Heart left ventricle (tissue), 16 donors: ENCODE data around the gene CCDC93. TPM values are rescaled to one million over a fixed set of nuclear protein-coding genes. Genes with fewer than 3 reads are reported as not detected.
A peak's percentile ranks its signal among the peaks of the same experiment; 100 is the strongest.

Source experiments
- ATAC-seq, 4 donors: fragments of 200-7000 bp; cut with Tn5 transposase; one replicate each; pipeline ENCODE4 v1.9.1; 2020 to 2022; ENCODE audit warnings: moderate library complexity in 4 of 4, mild to moderate bottlenecking in 3 of 4, moderate number of reproducible peaks in 1 of 4
- DNase-seq, 5 donors: peaks; one replicate each; pipeline ENCODE4 v3.0.0-alpha.2; 2020
- H3K27ac ChIP-seq, 12 donors: fragments of 200-600 bp; sonication (generic) in 4 of 12; one replicate each; pipeline versions ENCODE4 v1.5.0 to v1.8.0; 2016 to 2022; ENCODE audit warnings: mild to moderate bottlenecking in 2 of 12
- H3K27me3 ChIP-seq, 9 donors: fragments of 200-600 bp; sonication (generic) in 2 of 9; one replicate each; pipeline versions ENCODE4 v1.5.1 to v1.8.0; 2016 to 2022; ENCODE audit warnings: mild to moderate bottlenecking in 3 of 9
- H3K36me3 ChIP-seq, 9 donors: fragments of 200-600 bp; sonication (generic) in 2 of 9; one replicate each; pipeline versions ENCODE4 v1.5.0 to v1.8.0; 2018 to 2022; ENCODE audit warnings: mild to moderate bottlenecking in 2 of 9
- H3K4me1 ChIP-seq, 12 donors: fragments of 200-600 bp; sonication (generic) in 4 of 12; one replicate each; pipeline versions ENCODE4 v1.5.0 to v1.8.0; 2016 to 2022; ENCODE audit warnings: mild to moderate bottlenecking in 3 of 12
- H3K4me3 ChIP-seq, 12 donors: fragments of 200-600 bp; sonication (generic) in 4 of 12; one replicate each; pipeline versions ENCODE4 v1.5.0 to v1.8.0; 2017 to 2022; ENCODE audit warnings: mild to moderate bottlenecking in 9 of 12, moderate library complexity in 4 of 12
- H3K9me3 ChIP-seq, 12 donors: fragments of 200-600 bp; sonication (generic) in 4 of 12; one replicate each; pipeline versions ENCODE4 v1.5.0 to v1.8.0; 2016 to 2022; ENCODE audit warnings: mild to moderate bottlenecking in 1 of 12
- CTCF ChIP-seq, 12 donors: fragments of 200-600 bp; sonication (generic) in 4 of 12; IDR thresholded peaks; one replicate each; pipeline versions ENCODE4 v1.5.0 to v1.8.0; 2018 to 2022; ENCODE audit warnings: antibody characterized with exemption in 12 of 12, mild to moderate bottlenecking in 5 of 12
- POLR2A ChIP-seq, 2 donors: fragments of 450-650 bp; IDR thresholded peaks; one replicate each; pipeline ENCODE4 v1.6.1; 2017; ENCODE audit warnings: antibody characterized with exemption in 2 of 2, mild to moderate bottlenecking in 2 of 2, moderate library complexity in 2 of 2
- WGBS, 4 donors: extraction: QIAGEN DNeasy Blood & Tissue Kit in 2 of 4; methylation state at CpG; one replicate each; pipeline versions ENCODE4 v1.1.5 to v1.1.7; 2013 to 2018; 5-methylcytosine and 5-hydroxymethylcytosine counted together
- intact Hi-C, 10 donors: fragments of 100-400 bp; cut with DNase I; formaldehyde crosslinking; loops; one replicate each; pipeline versions ENCODE4 v1.11.1 to v1.14.2; 2022
- polyA plus RNA-seq, 2 donors: library from polyadenylated mRNA; stranded (reverse); fragments of 200-250 nt; gene quantifications; one replicate each; pipeline ENCODE4 v1.2.3, GENCODE V29; 2013
- total RNA-seq, 9 donors: library from RNA; depleted of rRNA in 2 of 9; stranded (reverse); fragments of >200 nt in 2 of 9; fragmentation: NEBNext Ultra II Directional in 3 of 9; extraction: Animal tissue kit (Norgen Biotek cat#: 25700) in 3 of 9; gene quantifications; one replicate each; pipeline versions ENCODE4 v1.1.0 to v1.2.4, GENCODE V29; 2016 to 2023
- donor health status: ischemic (EF 13 %, LVEDD 7.1; RV severe dilation, severe dysfunction).
- donor health status: healthy with polysubstance abuse.
- donor health status: DM: no; HTN: yes; CAD: no.
- donor health status: DM: no; HTN: no; CAD: no.
- donor health status: ischemic (EF 25% LVEDD 6.9; RV normal size, moderate dysfunction).
- donor health status: ischemic (EF 25% LVEDD 5.7; RV mildly dilated, moderate dysfunction).
- donor health status: healthy.
- donor health status: DM: yes; HTN: yes; CAD: no.
- donor health status: ischemic (EF 35%, LVEDD 5.7; RV mildly dilated, moderate dysfunction).
- donor health status: nonischemic (EF 11% LVEDD 7.7; RV severe dilation, severe dysfunction).
- donor health status: DM: yes; HTN: yes; CAD: no.
- donor health status: PGD.
- donor health status: ischemic (EF 29% LVEDD 5.4; RV normal size, mild dysfunction).
- donor health status: nonischemic (EF 23%, LVEDD 6.1; RV moderate dilation, normal function).

Gene CCDC93
- total and polyA plus RNA-seq, 11 donors, result 11.0 to 47.6 (median 31.8) TPM

- DNase-seq (peak in 1 of 5 donors; percentile 25), ATAC-seq (peak in 3 of 4 donors; percentile 43 to 87 (median 53))
- intact Hi-C loops, result loop anchor here in 1 of 10 donors (10.0 kb wide), 1 partner anchor 129 kb away; no protein-coding TSS in a partner anchor
- Histone ChIP-seq H3K27ac (peak overlapping the region in 1 of 12 donors; percentile 69), H3K9me3 (no peaks in the 10 kb centered on the region), H3K4me1 (peaks cover 0 to 30% (median 0%) of the 10 kb centered on the region in 12 donors), H3K27me3 (peaks cover 0 to 24% (median 0%) of the 10 kb centered on the region in 9 donors), H3K4me3 (no peak overlapping the region), H3K36me3 (no peaks in the 10 kb centered on the region)
- TF ChIP-seq CTCF (IDR thresholded peaks at IDR 0.05) (no peak), POLR2A (IDR thresholded peaks at IDR 0.05) (no peak)
- 45 to 55% (median 47%) methylated on average over 3 of the region's 3 CpGs for WGBS, 4 donors
Measured at GRCh38 chr2:118056165-118056534, 42.3 kb upstream of the CCDC93 start.

- intact Hi-C loops, result loop anchor here in 1 of 10 donors (10.0 kb wide), 1 partner anchor 129 kb away; no protein-coding TSS in a partner anchor
- Histone ChIP-seq H3K9me3 (no peaks in the 10 kb centered on the region), H3K27me3 (peaks cover 0 to 29% (median 3%) of the 10 kb centered on the region in 9 donors), H3K36me3 (no peaks in the 10 kb centered on the region), H3K4me3 (no peak overlapping the region), H3K27ac (peak overlapping the region in 1 of 12 donors; percentile 65), H3K4me1 (peaks cover 0 to 25% (median 0%) of the 10 kb centered on the region in 12 donors)
- ATAC-seq (no peak), DNase-seq (no peak)
- WGBS, 4 donors, result 71 to 75% (median 73%) methylated on average over 9 to 10 of the region's 10 CpGs
- TF ChIP-seq CTCF (IDR thresholded peaks at IDR 0.05) (no peak), POLR2A (IDR thresholded peaks at IDR 0.05) (no peak)
Measured at GRCh38 chr2:118055512-118056164, 41.8 kb upstream of the CCDC93 start.

GRCh38 chr2:118054213-118055008, 40.5 kb upstream of the CCDC93 start:
- Histone ChIP-seq H3K9me3 (no peaks in the 10 kb centered on the region), H3K4me3 (no peak overlapping the region), H3K36me3 (no peaks in the 10 kb centered on the region), H3K27me3 (peaks cover 0 to 38% (median 4%) of the 10 kb centered on the region in 9 donors), H3K27ac (no peak overlapping the region), H3K4me1 (peaks cover 0 to 15% (median 0%) of the 10 kb centered on the region in 12 donors)
- no peak for DNase-seq
- intact Hi-C loops, result loop anchor here in 1 of 10 donors (10.0 kb wide), 1 partner anchor 130 kb away; no protein-coding TSS in a partner anchor
- WGBS, 4 donors, result 50 to 59% (median 52%) methylated on average over 3 of the region's 3 CpGs
- no peak for TF ChIP-seq POLR2A (IDR thresholded peaks at IDR 0.05)
- no peak for TF ChIP-seq CTCF (IDR thresholded peaks at IDR 0.05)
- ATAC-seq, result no peak

GRCh38 chr2:118053681-118054080, 39.8 kb upstream of the CCDC93 start:
- Histone ChIP-seq H3K4me1 (peaks cover 0 to 10% (median 0%) of the 10 kb centered on the region in 12 donors), H3K4me3 (no peak overlapping the region), H3K27ac (no peak overlapping the region), H3K27me3 (peaks cover 0 to 40% (median 4%) of the 10 kb centered on the region in 9 donors), H3K9me3 (no peaks in the 10 kb centered on the region), H3K36me3 (no peaks in the 10 kb centered on the region)
- no peak for DNase-seq
- no peak for TF ChIP-seq POLR2A (IDR thresholded peaks at IDR 0.05)
- 82 to 86% (median 83%) methylated on average over 7 of the region's 7 CpGs for WGBS, 4 donors
- ATAC-seq, result no peak
- intact Hi-C loops, result loop anchor here in 1 of 10 donors (10.0 kb wide), 1 partner anchor 131 kb away; no protein-coding TSS in a partner anchor
